CD4-positive, alpha-beta T cell treated with Interleukin-6 at 100 ng/mL for 8 hours (primary cell): ENCODE data around the gene LTF.
"Not testable (repeated sequence)": the region's sequence is repeated elsewhere in the genome, so short reads cannot be mapped to it uniquely, and the experiment has no call there.

ENCODE experiments used
- DNase-seq: peaks from one replicate; pipeline ENCODE4 v3.0.0-alpha.2; 2020; ENCODE audit warnings: mixed read lengths, low spot score

Gene LTF

GRCh38 chr3:46440531-46441294 is 24.0 kb downstream of the LTF start:
- peak; percentile 23 for DNase-seq

GRCh38 chr3:46438831-46439230 is 25.9 kb downstream of the LTF start:
- no peak for DNase-seq

GRCh38 chr3:46435081-46435726 is 29.5 kb downstream of the LTF start:
- no peak for DNase-seq

GRCh38 chr3:46433841-46434240 is 30.9 kb downstream of the LTF start:
- DNase-seq = no peak

GRCh38 chr3:46433118-46433517 is 31.6 kb downstream of the LTF start:
- DNase-seq = not testable (repeated sequence)

- DNase-seq = not testable (repeated sequence)
These were observed 32.8 kb downstream of the LTF start for GRCh38 chr3:46431905-46432304.

GRCh38 chr3:46430879-46431278 is 33.8 kb downstream of the LTF start:
- not testable (repeated sequence) for DNase-seq

- DNase-seq = no peak
These were observed 35.0 kb downstream of the LTF start for GRCh38 chr3:46429671-46430070.

- DNase-seq = no peak
These were observed 35.5 kb downstream of the LTF start for GRCh38 chr3:46429250-46429649.

- no peak for DNase-seq
These were observed 36.5 kb downstream of the LTF start for GRCh38 chr3:46427916-46428833.

GRCh38 chr3:46427404-46427803 is 37.3 kb downstream of the LTF start:
- DNase-seq = not testable (repeated sequence)

- DNase-seq = not testable (repeated sequence)
These were observed 38.2 kb downstream of the LTF start for GRCh38 chr3:46426476-46426875.

- DNase-seq = no peak
These were observed 41.1 kb downstream of the LTF start for GRCh38 chr3:46423588-46423987.

- DNase-seq = no peak
These were observed 42.1 kb downstream of the LTF start for GRCh38 chr3:46422617-46423016.

GRCh38 chr3:46420931-46421330 is 43.8 kb downstream of the LTF start:
- no peak for DNase-seq

GRCh38 chr3:46419816-46420215 is 44.9 kb downstream of the LTF start:
- DNase-seq = no peak

GRCh38 chr3:46417841-46418611 is 46.7 kb downstream of the LTF start:
- DNase-seq = no peak

- no peak for DNase-seq
These were observed 47.7 kb downstream of the LTF start for GRCh38 chr3:46416811-46417510.

GRCh38 chr3:46416125-46416810 is 48.4 kb downstream of the LTF start:
- DNase-seq = no peak

GRCh38 chr3:46414739-46415138 is 50.0 kb downstream of the LTF start:
- no peak for DNase-seq

GRCh38 chr3:46413951-46414350 is 50.8 kb downstream of the LTF start:
- DNase-seq = no peak
